Fibroblast of villous mesenchyme (primary cell): ENCODE results near the gene ACADM. TPM values are rescaled to one million over a fixed set of nuclear protein-coding genes. Genes with fewer than 3 reads are reported as not detected.
"Not testable (repeated sequence)": the region's sequence is repeated elsewhere in the genome, so short reads cannot be mapped to it uniquely, and the experiment has no call there.

Source experiments
- DNase-seq: peaks from one replicate; pipeline ENCODE4 v3.0.0-alpha.2; 2010; ENCODE audit warnings: low read depth
- H3K4me3 ChIP-seq: 2 replicates; pipeline ENCODE4 v1.5.1; 2011; ENCODE audit warnings: low read depth, mild to moderate bottlenecking, low read length
- total RNA-seq: library from RNA; depleted of rRNA; stranded (reverse); fragments of >200 nt; gene quantifications from 2 replicates; pipeline ENCODE4 v1.2.3, GENCODE V29; 2012
- TF ChIP-seq, protein P1 (sequence below): IDR thresholded peaks from 2 replicates; pipeline ENCODE4 v1.5.1; 2012; ENCODE audit warnings: low read depth, mild to moderate bottlenecking, low read length; ENCODE audit not compliant: insufficient read depth

The ACADM gene
- total RNA-seq, 1 donor: 31.5 TPM

DNA sequence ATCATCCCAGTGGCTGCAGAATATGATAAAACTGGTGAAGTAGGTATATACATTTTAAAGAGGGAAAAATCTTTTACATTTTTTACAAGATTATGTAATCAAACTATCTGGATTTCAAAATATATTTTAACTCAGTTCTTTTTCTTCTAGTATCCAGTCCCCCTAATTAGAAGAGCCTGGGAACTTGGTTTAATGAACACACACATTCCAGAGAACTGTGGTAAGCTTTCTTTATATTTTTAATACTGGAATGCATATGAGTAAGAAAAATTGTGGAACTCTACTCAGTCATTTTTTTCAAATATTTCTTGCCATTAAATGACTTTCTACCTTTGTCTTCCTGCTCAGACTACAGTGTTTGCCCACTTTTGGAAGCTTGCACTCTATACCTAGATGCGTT lies 8.2 kb downstream of the ACADM start:
- peak; percentile 14 for DNase-seq
- TF ChIP-seq, protein P1, sequence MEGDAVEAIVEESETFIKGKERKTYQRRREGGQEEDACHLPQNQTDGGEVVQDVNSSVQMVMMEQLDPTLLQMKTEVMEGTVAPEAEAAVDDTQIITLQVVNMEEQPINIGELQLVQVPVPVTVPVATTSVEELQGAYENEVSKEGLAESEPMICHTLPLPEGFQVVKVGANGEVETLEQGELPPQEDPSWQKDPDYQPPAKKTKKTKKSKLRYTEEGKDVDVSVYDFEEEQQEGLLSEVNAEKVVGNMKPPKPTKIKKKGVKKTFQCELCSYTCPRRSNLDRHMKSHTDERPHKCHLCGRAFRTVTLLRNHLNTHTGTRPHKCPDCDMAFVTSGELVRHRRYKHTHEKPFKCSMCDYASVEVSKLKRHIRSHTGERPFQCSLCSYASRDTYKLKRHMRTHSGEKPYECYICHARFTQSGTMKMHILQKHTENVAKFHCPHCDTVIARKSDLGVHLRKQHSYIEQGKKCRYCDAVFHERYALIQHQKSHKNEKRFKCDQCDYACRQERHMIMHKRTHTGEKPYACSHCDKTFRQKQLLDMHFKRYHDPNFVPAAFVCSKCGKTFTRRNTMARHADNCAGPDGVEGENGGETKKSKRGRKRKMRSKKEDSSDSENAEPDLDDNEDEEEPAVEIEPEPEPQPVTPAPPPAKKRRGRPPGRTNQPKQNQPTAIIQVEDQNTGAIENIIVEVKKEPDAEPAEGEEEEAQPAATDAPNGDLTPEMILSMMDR: no peak
- H3K4me3 ChIP-seq: no peak overlapping the region

DNA sequence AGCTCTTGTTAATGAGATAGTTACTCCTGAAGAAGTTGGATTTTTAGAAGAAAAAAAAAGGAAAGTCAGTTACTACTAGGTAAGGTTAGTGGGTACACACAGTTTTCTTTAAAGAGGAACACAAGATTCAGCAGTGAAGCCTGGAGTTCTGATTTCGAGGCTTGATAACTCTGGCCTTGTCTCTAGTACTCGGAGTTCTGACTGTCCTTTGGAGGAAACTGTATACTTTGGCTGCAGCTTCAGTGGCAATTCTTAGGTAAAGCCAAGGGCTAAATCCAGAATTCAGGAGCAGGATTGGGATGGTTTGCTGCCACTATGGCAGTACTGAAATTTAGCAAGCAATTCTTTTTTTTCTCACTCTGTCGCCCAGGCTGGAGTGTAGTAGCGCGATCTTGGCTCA lies 9.2 kb downstream of the ACADM start:
- DNase-seq: no peak
- H3K4me3 ChIP-seq: no peak overlapping the region
- TF ChIP-seq, protein P1: no peak

DNA sequence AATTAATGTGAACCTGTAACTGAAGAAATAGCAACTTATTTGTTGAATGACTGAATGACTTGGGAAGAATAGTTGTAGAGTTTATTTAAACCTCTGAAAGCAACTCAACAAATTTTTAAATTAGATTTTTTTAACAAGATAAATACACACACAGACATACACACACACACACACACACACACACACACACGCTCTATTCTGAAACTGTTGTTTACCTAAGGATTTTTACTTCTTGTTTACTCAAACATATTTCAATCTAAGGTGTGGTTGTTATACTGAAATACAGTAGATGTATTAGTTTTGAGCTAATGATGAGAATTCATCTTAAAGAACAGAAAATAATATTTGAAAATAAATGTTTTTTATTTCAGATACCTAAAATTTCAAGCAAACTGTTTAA lies 11.5 kb downstream of the ACADM start:
- H3K4me3 ChIP-seq: no peak overlapping the region
- DNase-seq: no peak
- TF ChIP-seq, protein P1: no peak

DNA sequence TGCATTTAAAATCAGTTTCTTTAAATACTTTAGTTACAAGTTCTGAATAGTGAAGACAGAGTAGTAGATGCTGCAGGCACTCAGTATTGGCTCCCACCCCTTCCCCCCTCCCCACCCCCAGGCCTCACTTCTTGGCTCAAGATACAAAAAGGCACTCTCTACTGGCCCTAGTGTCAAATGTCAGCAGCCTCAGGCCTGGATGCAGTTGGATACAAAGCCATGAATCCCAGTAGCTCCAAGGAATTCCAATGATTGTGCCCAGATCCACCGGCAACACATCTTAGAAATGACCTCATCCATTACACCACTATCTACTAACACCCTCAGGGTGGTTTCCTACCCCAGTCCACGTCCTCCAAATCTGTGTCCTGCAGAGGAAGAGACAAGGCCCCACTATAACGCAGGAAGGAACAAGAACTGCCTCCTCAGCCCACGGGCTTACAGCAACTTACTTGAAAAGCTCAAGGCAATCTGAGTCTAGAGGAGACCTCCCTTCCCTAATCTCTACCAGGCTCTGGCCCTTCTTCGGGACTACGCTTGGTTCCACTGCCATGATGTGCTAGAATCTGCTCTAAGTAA lies 17.6 kb downstream of the ACADM start:
- H3K4me3 ChIP-seq: no peak overlapping the region
- DNase-seq: no peak
- TF ChIP-seq, protein P1: no peak

DNA sequence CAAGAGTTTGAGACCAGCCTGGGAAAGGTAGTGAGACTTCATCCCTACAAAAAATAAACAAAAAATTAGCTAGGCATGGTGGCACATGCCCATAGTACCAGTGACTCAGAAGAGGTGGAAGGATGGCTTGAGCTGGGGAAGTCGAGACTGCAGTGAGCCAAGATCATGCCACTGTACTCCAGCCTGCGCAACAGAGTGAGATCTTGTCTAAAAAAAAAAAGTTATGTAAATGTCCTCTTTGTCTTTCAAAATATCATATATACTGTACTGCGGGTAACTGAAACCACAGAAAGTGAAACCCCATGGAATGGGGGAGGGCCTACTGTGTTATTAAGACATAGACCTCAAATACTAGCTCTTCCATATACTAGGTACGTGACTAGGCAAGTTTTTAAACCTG lies 20.8 kb downstream of the ACADM start:
- DNase-seq: no peak
- TF ChIP-seq, protein P1: no peak
- no peak overlapping the region for H3K4me3 ChIP-seq

DNA sequence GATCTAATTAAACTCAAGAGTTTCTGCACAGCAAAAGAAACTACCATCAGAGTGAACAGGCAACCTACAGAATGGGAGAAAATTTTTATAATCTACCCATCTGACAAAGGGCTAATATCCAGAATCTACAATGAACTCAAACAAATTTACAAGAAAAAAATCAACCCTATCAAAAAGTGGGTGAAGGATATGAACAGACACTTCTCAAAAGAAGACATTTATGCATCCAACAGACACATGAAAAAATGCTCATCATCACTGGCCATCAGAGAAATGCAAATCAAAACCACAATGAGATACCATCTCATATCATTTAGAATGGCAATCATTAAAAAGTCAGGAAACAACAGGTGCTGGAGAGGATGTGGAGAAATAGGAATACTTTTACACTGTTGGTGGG lies 32.7 kb downstream of the ACADM start:
- DNase-seq, H3K4me3 ChIP-seq: not testable (repeated sequence)

DNA sequence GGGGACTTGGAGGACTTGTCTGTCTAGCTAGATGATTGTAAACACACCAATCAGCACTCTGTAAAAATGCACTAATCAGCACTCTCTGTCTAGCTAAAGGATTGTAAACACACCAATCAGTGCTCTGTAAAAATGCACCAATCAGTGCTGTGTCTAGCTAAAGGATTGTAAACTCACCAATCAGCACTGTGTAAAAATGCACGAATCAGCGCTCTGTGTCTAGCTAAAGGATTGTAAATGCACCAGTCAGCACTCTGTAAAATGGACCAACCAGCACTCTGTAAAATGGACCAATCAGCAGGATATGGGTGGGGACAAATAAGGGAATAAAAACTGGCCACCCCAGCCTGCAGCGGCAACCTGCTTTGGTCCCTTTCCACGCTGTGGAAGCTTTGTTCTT lies 34.0 kb downstream of the ACADM start:
- not testable (repeated sequence) for DNase-seq, H3K4me3 ChIP-seq

DNA sequence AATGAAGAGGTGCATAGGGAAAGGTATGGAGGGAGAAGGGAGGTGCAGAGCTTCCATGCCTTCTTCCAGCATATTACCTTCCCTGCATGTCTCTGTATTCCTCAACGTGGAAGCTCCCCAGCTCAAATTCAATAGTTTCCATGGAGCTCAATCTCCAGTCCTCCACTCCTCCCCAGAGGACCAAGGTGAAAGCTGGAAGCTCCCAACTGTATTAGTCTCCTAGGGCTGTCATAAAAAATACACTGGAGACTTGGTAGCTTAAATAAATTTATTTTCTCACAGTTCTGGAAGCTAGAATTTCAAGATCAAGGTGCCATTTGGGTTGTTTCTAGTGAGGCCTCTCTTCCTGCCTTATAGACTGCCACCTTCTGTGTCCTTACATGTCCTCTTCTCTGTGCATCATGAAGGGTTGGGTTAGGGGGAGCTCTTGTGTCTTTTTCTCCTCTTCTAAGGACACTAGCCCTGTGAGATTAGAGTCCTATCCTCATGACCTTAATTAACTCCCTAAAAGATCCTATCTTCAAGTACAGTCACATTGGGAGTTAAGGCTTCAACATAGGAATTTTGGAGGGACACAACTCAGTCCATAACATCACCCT lies 39.6 kb downstream of the ACADM start:
- H3K4me3 ChIP-seq: no peak overlapping the region
- TF ChIP-seq, protein P1: no peak
- DNase-seq: no peak
